Epithelial cell of prostate (primary cell): Measurements from ENCODE around the gene ZP4.
"Not testable (repeated sequence)": the region's sequence is repeated elsewhere in the genome, so short reads cannot be mapped to it uniquely, and the experiment has no call there.

Experiments used
- DNase-seq: peaks from one replicate; pipeline ENCODE4 v3.0.0-alpha.2; 2011; ENCODE audit warnings: low read depth, low spot score
- H3K27ac ChIP-seq: fragments of 450-650 bp; 2 replicates; pipeline ENCODE4 v1.5.1; 2017; ENCODE audit warnings: mild to moderate bottlenecking

The ZP4 gene

DNA sequence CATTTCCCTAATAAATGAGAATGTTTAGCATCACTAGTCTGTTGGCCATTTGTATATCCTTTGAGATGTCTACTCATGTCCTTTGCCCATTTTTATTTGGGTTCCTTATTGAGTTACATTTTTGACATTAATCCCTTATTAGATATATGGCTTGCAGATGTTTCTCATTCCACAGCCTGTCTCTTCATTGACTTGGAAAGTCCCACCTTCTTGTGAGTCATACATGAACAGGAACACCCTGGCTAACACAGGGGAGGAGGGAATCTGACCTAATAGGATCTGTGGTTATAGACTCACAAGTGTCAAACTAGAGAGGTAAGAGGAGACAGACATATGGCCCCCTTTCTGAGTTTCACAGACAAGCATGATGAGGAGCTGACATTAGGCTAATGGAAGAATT lies 11.5 kb downstream of the ZP4 start:
- peak overlapping the region; percentile 37 for H3K27ac ChIP-seq
- DNase-seq = peak; percentile 64

DNA sequence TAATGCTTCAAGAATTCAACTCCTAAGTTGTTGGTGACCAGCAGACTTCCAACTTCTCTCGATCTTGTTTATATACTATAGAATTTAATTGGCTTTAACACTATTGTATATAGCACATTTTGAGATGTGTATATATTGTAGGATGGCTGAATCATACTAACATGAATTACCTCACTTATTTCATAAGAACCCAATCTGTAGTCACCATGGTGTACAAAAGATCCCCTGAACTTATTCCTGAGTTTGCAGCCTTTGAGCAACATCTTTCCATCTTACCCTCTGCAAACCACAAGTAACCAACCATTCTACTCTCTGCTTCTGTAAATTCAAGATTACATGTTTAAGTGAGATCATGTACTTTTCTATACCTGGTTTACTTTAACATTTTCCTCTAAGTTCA lies 12.3 kb downstream of the ZP4 start:
- H3K27ac ChIP-seq = peak overlapping the region; percentile 37
- no peak for DNase-seq

DNA sequence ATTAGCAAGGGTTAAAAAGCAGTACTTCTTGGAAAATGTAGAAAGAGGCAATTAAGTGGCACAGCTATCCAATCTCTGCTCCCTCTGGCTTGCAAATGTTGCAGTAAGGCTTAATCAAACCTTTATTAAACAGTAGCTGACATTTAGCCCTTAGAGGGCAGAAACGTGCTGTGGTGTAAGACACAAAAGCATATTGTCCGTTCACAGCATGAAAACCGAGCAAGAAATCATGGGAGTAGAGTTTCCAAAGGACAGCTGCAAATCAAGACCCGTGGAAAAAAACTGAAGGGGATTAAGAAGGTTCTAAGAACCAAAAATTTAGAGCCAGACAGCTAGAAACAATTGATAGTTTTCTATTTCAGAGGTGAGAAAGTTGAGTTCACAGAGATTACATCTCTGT lies 13.1 kb downstream of the ZP4 start:
- no peak for DNase-seq
- no peak overlapping the region for H3K27ac ChIP-seq

DNA sequence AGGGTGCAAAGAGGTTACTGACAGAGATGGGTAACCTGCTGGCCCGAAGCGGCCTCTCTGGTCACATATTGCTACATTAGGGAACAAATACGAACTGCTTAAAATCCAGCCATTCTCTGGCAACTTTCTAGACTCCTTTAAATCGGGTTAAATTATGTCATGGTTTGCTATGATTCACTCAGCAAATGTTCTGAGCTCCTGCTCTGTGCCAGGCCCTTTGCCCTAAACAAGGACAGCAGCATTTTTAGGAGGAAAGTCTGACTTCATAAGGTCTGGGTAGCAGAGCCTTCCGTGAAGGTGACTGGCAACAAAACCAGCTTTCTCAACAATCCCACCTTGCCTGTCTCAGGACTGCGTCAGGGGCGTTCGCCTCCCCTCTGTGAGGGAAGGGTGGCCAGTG lies 15.4 kb downstream of the ZP4 start:
- H3K27ac ChIP-seq = no peak overlapping the region
- no peak for DNase-seq

DNA sequence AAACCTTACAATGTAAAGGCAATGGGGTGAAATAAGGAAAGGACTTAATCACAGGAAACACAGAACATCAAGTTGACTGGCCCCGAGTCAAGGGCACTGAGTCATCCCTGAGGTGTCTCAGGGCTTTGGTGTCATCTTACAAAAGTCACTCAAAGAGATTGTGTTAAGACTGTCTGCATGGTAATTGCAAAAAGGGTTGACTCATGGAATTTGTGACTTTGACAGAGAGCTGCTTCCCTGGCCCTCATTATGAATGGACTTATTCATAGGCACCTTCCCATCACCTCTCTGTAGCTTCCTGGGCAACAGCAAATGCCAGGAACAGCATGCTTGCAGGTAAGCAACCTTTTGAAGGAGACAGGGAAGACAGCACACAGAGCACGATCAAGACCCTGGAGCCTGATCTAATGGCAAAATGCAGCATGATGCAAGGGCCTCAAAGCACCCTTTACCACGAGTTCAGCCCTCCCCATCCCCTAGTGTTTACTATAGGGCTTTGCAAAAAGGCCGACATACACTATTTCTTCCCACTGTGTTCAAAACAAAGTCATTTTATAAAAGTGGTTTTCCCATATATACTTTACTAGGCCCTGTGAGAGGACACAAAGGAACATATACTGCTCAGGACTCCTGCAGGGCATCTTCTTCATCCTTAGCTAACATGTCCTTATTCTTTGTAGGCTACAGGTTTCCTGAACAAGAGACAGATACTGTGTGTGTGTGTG lies 17.1 kb downstream of the ZP4 start:
- peak; percentile 76 for DNase-seq
- H3K27ac ChIP-seq = peak overlapping the region; percentile 65

DNA sequence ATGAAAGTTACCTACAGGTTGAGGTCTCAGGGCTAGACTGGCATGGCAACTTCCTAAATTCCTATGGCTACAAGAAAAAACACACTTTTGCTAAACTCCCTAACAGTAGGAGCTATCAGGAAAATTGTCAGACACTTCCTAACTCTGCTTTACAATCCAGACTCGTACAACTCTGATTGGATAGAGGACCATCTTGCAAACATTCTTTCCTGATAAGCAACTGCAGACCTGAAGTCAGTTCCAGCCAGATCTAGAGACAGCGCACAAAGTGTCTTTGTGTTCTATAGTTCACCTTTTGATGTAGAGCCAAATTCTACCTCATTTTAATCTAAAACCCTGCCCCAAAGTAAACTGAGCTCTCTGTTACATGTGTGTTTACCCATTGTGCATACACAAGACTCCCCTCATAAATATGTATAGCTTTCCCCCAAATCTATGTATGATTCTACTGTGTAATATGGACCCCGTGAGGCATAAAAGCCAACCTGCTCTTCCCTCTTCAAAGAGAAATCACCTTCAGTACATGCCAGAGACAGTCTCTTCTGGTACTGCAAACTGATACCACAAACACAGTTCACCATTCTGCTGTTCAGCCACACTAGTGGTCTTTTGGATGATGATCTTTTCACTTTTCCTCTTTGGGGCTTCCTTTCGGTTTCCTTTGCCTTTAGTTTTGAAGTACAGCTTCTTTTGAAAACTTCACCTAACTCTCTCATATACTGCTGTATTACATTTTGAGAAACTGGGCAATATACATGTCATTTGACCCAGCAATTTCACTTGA lies 21.7 kb downstream of the ZP4 start:
- H3K27ac ChIP-seq = no peak overlapping the region
- DNase-seq = no peak

DNA sequence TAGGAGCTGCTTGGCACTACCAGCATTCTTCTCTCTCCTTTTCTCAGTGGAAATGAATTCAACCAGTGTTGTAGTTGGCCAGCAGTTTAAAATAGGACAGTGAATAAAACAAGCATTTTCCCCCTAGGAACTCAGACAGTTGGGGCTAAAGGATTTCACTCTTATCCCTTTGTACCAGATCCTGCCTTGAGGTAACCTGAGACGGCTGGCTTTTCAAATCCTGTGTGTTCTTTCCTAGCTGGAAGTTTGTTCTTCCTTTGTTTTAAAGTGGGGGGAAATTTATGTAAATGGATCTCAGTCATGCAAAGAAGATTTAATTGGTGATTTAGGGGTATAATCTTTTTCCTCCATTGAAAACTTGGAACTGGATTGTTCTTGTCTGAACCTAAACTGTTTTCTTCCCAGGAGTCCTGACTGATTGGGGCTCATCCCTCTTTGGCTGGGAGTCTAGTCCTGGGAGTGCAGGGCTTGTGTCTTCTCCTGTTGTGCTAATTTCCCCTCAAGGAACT lies 23.3 kb downstream of the ZP4 start:
- DNase-seq = no peak

DNA sequence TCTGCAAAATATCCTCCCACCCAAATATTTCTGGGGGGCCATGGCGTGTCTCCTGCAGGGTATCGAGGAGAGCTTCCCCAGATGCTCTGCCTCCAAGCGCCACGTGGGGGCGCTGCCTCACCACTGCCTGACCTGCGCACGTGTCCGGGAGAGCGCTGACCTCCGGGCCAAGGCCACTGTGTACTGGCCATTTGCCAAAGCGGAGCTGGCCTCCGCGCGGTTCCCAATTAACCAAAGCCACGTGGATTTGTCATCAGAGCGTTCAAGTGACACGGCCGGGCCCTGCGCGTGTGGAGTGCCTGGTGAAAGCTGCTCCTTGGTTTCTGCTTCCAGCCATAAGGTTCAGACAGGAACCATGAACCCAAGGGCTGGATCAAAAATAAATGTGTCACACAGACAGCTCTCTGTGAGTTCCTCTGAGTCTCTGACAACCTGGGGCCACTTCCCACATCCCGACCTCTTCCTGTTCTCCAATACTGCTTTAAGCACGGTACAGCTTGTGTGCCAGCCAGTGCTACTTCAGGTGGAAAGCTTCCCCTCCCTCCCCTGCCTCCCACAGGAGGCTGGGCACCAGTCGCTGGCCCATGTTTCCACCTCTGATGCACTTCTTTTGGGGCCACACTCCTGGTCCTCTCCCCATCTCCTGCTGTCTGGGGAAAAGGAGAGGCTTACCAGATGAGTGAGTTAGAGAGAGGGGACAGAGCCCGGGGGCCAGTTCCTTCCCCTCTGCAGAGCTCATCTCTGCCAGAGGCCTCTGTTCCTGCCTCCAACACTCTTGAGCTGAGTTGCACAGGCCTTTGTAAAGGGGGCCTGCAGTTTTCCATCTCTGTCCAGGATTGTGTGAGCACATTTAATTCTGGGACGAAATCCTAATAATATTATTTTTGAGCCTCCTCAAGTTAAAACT lies 26.1 kb downstream of the ZP4 start:
- no peak for DNase-seq
- no peak overlapping the region for H3K27ac ChIP-seq

More for the DNA sequence above, 23.3 kb downstream of the ZP4 start:
- no peak overlapping the region for H3K27ac ChIP-seq

DNA sequence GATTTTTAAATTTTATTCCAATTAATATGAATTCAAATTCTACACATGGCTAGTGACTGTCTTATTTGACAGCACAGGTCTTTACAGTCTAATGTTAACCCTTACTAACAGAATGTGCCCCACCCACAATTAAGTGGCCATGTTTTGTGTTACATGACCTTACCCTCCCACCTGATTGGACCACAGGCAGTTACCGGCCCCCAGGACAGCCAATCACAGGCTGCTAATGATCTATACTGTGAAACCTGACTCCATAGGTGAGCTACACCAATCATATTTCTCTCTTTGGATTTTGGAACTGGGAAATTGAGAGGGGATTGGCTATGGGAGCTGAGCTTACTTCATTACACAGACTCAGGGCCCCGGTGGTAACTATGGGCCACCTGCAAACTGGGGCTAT lies 27.5 kb downstream of the ZP4 start:
- H3K27ac ChIP-seq = no peak overlapping the region
- DNase-seq = no peak

DNA sequence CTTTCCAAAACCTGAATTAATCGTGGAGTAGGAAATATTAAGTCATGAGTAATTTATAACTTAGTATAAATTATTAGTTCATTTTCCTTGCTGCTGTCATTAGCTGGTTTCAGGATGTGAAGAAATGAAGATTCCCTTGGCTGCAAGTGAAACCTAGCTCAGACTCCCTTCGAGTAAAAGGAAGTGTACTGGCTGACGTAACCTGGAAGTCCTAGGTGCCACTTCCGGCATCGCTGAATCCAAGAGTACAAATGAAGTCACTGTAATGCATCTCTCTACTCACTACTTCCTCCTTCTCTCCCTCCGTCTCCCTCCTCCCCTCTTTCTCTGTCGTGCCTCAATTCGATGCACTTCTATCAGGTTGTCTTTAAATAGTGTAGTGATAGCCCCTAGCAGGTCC lies 28.8 kb downstream of the ZP4 start:
- DNase-seq = no peak
- H3K27ac ChIP-seq = no peak overlapping the region

DNA sequence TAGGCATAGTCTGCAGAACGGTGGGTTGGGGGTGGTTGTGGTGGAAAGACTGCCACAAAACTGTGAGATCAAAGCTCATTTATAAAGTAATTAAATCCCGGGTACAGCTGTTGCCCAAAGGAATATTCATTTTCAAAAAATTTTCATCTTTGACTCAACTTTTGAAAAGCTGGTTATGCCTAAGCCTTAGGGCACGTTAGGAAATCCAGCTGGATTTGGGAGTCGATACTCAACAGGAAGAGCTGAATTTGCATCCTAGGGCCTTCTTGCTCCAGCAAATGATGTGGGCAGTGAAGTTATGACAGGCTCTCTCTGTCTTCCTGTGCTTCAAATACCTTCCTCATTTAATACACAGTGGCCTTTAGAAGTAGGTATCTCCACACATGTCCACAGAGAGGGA lies 31.7 kb downstream of the ZP4 start:
- no peak overlapping the region for H3K27ac ChIP-seq
- DNase-seq = no peak

DNA sequence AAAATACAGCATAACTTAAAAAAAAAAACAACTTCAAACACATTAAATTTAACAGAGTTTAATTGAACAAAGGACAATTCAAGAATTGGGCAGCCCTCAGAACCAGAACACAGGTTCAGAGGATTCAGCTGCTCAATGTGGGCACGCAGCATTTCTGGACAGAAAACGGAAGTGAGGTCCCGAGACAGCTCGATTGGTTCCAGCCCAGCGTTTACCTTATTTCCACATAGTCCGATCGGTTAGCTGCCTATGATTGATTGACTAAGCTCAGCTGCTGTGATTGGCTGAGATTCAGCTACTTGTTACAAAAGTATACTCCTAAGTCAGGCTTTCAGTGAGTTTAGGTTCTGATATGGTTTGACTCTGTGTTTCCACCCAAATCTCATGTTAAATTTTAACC lies 33.3 kb downstream of the ZP4 start:
- DNase-seq = no peak
- no peak overlapping the region for H3K27ac ChIP-seq

DNA sequence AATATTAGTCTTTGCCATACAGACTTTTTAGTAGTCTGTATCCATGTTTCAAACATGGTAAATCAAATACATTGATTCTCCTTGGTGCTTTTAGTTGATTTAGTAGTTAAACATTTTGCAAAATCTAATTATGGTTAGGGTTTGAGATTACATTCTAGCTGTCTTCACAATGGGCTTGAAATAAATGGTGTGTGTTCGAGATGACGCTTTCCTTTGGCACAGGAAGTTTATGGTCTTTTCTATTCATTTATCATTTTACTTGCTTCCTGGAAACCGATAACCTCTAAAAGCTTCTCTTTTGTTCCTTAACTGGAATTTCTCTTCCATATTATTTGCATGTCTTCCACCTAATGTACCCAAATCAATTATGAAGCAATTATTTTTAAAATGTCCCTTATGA lies 38.4 kb downstream of the ZP4 start:
- no peak overlapping the region for H3K27ac ChIP-seq
- no peak for DNase-seq

DNA sequence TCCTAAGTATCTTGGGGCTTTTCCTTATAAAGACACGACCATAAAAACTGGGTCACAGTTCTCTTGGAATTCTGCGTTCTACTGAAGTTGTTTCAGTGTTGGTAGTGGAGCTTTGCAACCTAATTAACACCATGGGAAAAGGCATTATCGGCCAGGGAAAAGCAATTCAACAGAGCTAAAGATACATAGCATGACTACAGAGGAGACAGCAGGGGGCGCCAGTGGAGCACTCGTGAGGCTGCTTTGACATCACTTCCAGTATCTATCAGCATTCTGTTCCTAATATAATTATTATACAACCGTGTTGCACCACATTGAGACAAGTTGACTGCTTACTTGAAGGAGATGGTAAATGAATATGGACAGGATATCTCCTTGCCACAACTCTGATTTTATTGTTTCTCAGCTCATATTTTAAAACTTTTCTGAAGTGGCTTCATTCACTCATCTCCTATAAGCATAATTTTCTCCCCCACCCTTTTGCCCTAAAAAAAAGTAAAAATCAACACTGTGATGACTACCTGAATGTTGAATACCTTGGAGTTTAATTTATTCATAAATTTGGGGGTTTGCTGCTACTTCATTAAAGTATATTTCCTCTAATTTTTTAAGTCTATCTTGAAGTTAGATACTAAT lies 39.4 kb downstream of the ZP4 start:
- no peak for DNase-seq

DNA sequence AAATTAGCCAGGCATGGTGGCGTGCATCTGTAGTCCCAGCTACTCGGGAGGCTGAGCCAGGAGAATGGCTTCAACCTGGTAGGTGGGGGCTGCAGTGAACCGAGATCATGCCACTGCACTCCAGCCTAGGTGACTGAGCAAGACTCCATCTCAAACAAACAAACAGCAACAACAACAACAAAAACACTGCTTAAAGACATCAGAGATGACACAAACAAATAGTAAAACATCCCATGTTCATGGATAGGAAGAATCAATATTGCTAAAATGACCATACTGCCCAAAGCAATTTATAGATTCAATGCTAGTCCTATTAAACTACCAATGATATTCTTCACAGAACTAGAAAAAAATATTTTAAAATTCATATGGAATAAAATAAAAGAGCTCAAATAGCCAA lies 47.2 kb downstream of the ZP4 start:
- not testable (repeated sequence) for H3K27ac ChIP-seq

More for the DNA sequence above, 39.4 kb downstream of the ZP4 start:
- H3K27ac ChIP-seq = no peak overlapping the region

DNA sequence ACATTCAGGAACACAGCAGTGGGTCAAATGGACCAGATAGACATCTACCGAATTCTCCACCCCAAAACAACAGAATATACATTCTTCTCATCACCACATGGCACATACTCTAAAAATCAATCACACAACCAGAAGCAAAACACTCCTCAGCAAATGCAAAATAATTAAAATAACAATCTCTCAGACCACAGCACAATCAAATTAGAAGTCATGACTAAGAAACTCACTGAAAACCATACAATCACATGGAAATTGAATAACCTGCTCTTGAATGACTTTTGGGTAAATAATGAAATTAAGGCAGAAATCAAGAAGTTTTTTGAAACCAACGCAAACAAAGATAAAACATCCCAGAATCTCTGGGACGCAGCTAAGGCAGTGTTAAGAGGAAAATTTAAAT lies 49.2 kb downstream of the ZP4 start:
- no peak for DNase-seq
- no peak overlapping the region for H3K27ac ChIP-seq

More for the DNA sequence above, 47.2 kb downstream of the ZP4 start:
- not testable (repeated sequence) for DNase-seq

DNA sequence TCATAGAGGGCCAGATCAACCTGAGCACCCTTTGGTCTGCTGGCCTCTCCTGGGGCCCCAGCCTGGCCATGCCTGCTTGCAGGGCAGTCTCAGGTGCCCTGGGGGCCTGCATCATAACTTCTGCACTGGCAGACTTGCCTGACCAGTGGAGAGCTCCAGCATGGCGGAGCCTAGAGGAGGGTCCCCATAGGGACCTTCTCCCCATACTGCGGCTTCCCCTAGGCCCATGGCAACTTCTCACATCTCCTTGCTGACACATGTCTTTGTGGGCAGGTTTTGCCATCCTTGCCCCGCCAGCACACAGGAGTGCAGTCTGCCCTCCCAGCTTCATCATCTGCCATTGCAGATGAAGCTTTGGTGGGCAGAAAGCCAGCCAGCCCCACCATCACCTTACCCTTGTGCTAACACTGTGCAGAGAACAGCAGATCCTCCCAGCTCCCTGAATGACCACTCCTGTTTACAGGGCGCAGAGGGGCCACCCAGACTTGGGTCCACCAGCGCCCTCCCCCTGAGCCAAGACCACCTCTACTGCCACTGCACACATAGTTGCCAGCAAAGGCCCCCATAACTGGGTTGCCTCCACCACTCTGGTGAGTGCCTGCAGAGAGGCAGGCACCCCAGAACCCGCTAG lies 51.7 kb downstream of the ZP4 start:
- no peak overlapping the region for H3K27ac ChIP-seq
- no peak for DNase-seq

DNA sequence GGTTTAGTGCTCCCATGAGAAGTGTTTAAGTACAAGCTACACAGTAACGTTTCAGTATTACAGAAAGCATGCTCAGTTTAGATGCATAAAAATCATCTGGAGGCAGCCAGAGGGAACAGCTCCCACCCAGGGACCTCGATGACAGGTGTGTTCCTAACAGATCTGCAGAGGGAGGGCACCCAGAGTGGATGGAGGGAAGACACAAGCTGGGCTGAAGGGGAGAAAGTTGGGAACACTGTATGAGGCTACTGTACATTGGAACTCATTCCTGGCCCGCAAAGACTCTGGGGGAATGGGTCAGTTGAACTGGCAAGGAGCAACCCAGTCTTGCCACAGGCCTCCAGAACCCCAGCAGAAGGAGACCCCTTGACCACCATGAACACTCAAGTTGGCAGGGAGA lies 52.4 kb downstream of the ZP4 start:
- no peak overlapping the region for H3K27ac ChIP-seq
- no peak for DNase-seq

DNA sequence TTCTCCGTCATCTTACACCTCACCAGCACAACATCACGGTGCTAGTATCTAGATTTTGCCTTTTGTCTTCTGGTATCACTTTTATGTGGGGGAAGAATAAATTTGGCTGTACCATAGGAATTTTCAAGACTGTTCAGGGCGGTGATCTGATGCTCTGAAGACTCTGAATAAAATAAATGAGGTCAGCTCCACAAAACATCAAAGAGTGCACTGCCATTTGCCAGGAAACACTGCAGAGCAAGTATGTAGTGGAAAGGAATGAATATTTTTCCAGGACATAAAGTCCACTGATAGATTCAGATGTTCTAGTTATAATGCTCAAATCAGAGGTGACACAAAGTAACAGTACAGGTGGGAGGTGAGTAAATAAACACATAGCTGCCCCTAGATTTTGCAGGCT lies 56.3 kb downstream of the ZP4 start:
- H3K27ac ChIP-seq = no peak overlapping the region
- no peak for DNase-seq

DNA sequence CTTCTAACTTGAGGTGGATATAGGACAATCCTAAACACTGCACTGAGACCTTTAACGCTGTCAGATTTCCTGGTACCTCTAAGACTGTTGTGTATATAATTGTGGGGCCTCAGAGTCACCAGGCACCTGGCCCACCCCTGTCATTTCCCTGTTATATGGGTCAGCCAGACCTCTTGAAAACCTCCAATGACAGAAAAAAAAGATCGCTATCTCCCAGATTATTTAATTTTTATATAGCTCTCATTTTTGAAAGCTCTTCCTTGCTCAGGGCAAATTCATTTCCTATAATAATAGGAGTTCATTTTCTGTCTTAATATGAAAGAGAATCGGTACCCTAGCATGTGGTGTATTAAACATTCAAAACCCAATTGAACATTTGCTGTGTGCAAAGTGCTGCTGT lies 56.7 kb downstream of the ZP4 start:
- no peak overlapping the region for H3K27ac ChIP-seq
- DNase-seq = no peak
